ENCODE data around the gene ANKRD7. TPM values are rescaled to one million over a fixed set of nuclear protein-coding genes. Genes with fewer than 3 reads are reported as not detected.
A peak's percentile ranks its signal among the peaks of the same experiment; 100 is the strongest.
"Not testable (repeated sequence)": the region's sequence is repeated elsewhere in the genome, so short reads cannot be mapped to it uniquely, and the experiment has no call there.

Gene ANKRD7
- total and polyA plus RNA-seq, 8 donors: 0.58 to 2.5 (median 1.9) TPM

GRCh38 chr7:118233799-118234198 lies 9.3 kb downstream of the ANKRD7 start:
- Histone ChIP-seq H3K4me3 (no peak overlapping the region), H3K27ac (no peak overlapping the region), H3K4me1 (no peaks in the 10 kb centered on the region), H3K27me3 (no peaks in the 10 kb centered on the region), H3K36me3 (no peaks in the 10 kb centered on the region), H3K9me3 (no peaks in the 10 kb centered on the region)
- ATAC-seq (no peak), DNase-seq (no peak)
- intact Hi-C loops (cut with DNase I): no loop called here
- TF ChIP-seq, protein P1, sequence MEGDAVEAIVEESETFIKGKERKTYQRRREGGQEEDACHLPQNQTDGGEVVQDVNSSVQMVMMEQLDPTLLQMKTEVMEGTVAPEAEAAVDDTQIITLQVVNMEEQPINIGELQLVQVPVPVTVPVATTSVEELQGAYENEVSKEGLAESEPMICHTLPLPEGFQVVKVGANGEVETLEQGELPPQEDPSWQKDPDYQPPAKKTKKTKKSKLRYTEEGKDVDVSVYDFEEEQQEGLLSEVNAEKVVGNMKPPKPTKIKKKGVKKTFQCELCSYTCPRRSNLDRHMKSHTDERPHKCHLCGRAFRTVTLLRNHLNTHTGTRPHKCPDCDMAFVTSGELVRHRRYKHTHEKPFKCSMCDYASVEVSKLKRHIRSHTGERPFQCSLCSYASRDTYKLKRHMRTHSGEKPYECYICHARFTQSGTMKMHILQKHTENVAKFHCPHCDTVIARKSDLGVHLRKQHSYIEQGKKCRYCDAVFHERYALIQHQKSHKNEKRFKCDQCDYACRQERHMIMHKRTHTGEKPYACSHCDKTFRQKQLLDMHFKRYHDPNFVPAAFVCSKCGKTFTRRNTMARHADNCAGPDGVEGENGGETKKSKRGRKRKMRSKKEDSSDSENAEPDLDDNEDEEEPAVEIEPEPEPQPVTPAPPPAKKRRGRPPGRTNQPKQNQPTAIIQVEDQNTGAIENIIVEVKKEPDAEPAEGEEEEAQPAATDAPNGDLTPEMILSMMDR (IDR thresholded peaks at IDR 0.05): no peak

DNA sequence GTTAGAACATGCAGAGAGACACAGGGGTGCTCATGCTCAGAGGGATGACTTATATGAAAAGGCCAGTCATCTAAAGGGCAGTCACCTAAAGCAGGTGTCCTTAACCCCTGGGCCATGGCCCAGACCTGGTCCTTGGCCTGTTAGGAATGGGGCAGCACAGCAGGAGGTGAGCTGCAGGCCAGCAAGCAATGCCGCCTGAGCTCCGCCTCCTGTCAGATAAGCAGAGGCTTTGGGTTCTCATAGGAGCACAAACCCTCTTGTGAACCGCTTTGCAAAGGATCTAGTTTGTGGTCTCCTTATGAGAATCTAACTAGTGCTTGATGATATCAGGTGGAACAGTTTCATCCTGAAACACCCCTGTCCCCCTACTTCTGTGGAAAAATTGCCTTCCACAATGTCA lies 14.5 kb downstream of the ANKRD7 start:
- no peak for ATAC-seq
- intact Hi-C loops (cut with DNase I): no loop called here
- TF ChIP-seq, protein P1 (IDR thresholded peaks at IDR 0.05): no peak

DNA sequence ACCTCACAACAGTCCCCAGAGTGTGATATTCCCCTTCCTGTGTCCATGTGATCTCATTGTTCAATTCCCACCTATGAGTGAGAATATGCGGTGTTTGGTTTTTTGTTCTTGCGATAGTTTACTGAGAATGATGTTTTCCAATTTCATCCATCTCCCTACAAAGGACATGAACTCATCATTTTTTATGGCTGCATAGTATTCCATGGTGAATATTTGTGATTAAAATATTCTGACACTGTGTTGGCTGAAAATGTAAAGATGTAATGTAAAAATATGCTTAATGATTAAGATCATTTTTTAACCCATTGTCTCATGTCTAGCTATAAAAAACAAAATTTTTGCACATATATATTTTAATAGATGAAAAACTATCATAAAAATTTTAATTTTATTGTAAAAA lies 15.8 kb downstream of the ANKRD7 start:
- ATAC-seq; intact Hi-C loops (cut with DNase I); H3K9me3 ChIP-seq: not testable (repeated sequence)

More for the DNA sequence above, 14.5 kb downstream of the ANKRD7 start:
- Histone ChIP-seq H3K27me3 (no peaks in the 10 kb centered on the region), H3K9me3 (no peaks in the 10 kb centered on the region), H3K4me3 (no peak overlapping the region), H3K36me3 (no peaks in the 10 kb centered on the region), H3K4me1 (no peaks in the 10 kb centered on the region), H3K27ac (no peak overlapping the region)
- DNase-seq: peak in 1 of 4 donors; percentile 29

DNA sequence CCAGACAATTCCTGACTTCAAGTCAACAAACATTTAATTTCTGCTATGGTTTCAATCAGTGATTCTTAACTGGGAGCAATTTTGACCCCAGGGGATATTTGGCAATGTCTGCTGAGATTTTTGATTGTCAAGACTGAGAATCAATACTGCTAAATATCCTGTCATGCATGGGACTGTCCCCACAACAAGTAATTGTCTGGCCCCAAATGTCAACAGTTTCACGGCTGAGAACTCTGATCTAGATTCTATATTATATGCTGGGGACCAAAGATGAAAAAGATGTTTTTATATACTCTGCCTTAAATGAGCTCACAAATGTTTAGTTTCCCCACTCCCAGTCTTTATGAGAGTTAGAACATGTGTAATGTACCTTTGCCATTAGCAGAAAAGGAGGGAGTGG lies 19.2 kb downstream of the ANKRD7 start:
- Histone ChIP-seq H3K4me1 (no peaks in the 10 kb centered on the region), H3K27ac (no peak overlapping the region), H3K9me3 (no peaks in the 10 kb centered on the region), H3K36me3 (no peaks in the 10 kb centered on the region), H3K4me3 (no peak overlapping the region), H3K27me3 (no peaks in the 10 kb centered on the region)
- ATAC-seq (no peak), DNase-seq (no peak)
- intact Hi-C loops (cut with DNase I): no loop called here
- TF ChIP-seq, protein P1 (IDR thresholded peaks at IDR 0.05): no peak

More for the DNA sequence above, 15.8 kb downstream of the ANKRD7 start:
- DNase-seq, H3K27ac ChIP-seq, H3K4me3 ChIP-seq, H3K4me1 ChIP-seq, H3K36me3 ChIP-seq, H3K27me3 ChIP-seq: not testable (repeated sequence)

DNA sequence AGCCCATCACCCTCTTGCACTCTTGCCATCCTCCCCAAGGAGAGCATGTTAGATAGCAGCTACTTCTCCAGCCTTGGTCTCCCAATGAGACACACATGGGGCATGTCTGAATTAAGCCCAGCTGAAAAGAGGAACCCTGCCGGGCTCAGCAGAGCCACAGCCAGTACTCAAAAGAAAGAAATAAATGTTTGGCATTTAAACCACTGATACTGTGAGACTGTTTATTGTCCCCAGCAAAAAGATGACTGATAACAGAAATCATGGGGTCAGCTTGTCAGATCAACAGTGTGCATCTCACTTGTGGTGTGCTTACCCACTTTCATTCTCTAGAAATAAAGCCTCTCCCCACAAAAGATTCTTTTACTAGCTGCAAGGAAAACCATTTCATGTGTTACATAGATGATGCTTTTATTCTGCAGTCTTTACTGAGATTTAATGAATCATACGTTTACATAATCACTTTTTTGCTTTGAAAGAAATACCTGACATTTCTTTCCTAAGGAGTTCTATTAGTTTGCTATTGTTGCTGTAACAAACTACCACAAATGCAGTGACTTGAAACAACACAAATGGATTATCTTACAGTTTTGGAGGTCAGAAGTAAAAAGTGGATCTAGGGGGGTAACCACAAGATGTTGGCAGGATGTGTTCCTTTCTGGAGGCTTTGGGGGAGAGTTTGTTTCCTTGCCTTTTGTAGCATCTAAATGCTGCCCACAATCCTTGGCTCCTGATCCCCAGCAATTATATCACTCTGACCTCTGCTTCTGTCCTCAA lies 20.9 kb downstream of the ANKRD7 start:
- ATAC-seq (no peak), DNase-seq (no peak)
- Histone ChIP-seq H3K4me3 (no peak overlapping the region), H3K36me3 (no peaks in the 10 kb centered on the region), H3K27ac (no peak overlapping the region), H3K27me3 (no peaks in the 10 kb centered on the region), H3K4me1 (no peaks in the 10 kb centered on the region), H3K9me3 (no peaks in the 10 kb centered on the region)
- TF ChIP-seq, protein P1 (IDR thresholded peaks at IDR 0.05): no peak
- intact Hi-C loops (cut with DNase I): no loop called here

All from left lung (tissue), 10 donors.